Activated CD4-positive, alpha-beta T cell treated with anti-CD3 and anti-CD28 coated beads, Interleukin-2, amount 50 U/mL, for 1 hour (primary cell): Measurements from ENCODE around the gene ATXN3L.
"Not testable (repeated sequence)": the region's sequence is repeated elsewhere in the genome, so short reads cannot be mapped to it uniquely, and the experiment has no call there.

Experiments
- DNase-seq: peaks from one replicate; pipeline ENCODE4 v3.0.0-alpha.2; 2020

ATXN3L gene

DNA sequence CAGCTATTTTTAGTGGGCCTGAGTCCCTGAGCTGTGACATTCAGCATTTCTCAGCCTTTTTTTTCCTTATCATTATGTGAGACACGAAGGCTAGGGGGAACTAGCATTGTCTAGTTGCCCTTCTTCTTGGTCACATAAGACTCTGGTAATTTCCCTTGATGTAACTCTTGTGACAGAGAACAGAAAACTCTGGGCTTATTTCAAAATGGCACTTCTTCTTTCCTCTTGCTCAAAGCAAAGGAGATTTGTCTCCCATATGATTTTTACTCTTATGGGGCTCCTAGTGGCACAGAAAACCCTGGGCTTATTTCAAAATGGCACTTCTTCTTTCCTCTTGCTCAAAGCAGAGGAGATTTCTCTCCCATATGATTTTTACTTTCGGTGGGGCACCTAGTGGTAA, 14.7 kb downstream of the ATXN3L start:
- DNase-seq = no peak

DNA sequence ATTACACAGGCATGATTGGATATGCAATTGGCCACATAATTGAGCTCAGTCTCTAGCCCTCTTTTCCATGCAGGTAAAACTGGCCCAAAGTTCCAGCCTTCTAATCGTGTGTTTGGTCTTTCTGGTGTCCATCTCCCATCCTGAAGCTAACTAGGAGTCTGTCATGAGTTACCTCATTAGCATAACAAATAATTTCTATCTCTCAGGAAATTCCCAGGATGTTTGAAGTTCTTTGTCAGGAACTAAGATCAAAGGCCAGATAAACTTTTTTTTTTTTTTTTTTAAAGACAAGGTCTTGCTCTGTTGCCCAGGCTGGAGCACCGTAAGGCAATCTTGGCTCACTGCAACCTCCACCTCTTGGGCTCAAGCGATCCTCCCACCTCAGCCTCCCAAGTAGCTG, 15.8 kb downstream of the ATXN3L start:
- DNase-seq = no peak

DNA sequence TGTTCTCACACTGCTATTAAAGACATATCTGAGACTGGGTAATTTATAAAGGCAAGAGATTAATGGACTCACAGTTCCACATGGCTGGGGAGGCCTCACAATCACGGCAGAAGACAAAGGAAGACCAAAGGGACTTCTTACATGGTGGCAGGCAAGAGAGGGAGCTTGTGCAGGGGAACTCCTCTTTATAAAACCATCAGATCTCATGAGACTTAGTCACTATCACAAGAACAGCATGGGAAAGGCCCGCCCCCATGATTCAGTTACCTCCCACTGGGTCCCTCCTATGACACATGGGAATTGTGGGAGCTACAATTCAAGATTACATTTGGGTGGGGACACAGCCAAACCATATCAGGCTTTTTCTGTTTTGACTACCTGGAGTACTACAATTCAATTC, 16.6 kb downstream of the ATXN3L start:
- not testable (repeated sequence) for DNase-seq

DNA sequence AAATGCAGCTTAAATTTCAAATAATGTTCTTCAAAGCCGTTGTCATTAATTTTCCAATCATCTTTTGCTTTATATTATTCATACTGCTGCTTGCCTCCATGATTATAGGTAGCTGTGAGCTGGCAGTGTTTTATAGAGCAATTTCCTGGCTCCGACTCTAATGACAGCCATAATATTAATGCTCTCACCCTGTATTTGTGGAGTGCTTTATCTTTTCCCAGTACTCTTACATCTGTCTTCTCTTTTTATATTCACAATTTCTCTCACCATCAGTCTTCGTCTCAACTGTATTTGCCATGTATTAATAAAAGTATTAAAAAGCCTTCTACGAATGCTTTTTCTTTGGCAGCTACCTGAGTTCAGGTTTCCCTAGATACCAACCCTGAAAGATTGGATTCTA, 21.0 kb downstream of the ATXN3L start:
- DNase-seq = no peak

DNA sequence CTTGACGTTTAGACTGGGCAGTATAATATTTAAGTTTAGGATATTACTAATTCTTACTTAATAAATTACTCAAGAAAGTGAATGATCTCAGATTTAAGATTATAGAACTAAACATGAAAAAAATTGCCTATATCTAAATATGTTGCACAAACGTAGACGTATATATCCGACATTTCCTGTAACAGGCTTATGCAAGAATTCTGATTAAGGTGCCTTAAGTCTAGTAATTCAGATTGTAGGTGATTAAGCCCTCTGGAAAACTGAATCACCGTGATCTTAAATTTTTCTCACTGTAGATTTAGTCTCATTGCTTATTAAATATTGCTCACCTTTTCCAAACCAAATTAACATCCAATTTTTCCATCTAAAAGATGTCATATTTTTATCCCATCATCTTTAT, 24.0 kb downstream of the ATXN3L start:
- DNase-seq = no peak

DNA sequence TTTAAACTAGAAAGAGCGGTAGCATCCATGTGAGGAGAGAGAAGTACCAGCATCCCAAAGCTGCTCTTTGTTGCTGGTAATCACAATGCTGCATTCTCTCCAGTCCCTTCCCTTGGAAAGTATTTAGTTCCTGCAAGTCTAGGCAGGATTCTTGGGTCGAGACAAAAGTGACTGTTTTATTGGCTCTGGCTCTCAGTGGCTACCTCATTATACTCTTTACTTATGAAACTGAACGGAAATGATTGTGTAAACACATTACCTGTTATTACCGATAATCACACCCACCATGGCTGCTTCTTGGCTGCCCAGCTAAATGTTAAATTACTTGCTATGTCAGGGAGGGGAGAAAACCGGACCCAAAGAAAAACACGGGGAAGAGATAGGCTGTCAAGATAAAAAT, 26.2 kb downstream of the ATXN3L start:
- DNase-seq = no peak

DNA sequence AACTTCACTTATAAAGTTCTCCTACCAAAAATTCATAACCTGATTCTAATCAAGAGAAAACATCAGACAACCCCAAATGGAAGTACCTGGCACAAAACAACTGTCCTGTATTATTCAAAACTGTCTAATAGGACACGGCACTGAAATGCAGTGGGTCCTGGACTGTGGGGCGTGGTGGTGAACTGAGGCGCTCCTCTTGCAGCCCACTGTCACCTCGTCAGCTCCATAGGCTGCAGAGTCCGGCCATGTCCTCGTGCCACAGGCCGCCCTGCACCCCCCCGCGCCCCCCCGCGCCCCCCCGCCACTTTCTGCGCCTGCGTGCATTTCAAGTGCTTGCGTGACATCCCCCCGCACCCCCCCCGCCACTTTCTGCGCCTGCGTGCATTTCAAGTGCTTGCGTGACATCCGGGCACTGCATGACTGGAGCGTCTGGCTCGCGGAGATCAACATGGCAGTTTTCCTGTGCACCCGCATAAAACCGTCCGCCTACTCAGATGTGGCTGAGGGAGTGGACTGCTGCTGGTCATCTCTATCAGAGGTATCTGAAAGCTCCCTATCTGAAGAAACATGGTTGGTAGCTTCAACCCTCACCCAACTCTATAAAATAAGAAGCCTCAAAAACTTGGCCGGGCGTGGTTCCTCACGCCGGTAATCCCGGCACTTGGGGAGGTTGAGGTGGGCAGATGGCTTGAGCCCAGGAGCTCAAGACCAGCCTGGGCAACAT, 28.8 kb downstream of the ATXN3L start:
- DNase-seq = no peak

DNA sequence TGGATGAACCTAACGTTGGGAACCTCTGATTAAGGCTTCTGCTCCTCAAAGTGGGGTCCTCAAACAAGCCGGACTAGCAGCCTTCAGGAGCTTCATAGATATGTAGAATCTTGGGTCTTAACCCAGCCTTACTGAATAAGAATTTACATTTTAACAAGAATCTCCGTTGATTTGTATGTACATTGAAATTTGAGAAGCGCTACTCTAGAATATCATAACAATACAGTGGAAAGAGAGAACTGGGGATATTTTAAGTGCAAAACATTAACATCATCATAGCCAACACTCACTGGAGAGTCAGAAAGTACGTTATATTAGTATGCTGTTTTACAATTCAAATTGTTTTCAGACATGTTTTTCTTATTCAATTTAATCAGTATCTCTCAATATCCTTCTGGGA, 31.2 kb downstream of the ATXN3L start:
- DNase-seq = no peak

DNA sequence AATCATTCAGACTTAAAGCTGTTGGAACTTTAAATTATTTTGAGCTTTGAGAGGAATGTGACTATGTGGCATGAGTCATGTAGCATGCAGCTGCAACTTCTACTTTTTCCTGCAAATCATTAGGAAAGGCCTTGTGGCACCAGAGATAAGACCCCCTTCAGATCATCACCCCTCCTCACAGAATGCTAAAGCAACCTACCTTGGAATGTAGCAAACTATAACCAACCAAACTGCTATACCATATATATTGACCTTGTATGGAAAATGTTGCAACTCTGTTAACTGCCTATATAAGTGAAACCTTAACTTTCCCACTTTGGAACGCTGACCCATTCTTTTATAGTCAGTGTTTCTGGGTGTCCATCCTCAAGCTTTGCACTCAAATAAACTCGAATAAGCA, 32.0 kb downstream of the ATXN3L start:
- no peak for DNase-seq

DNA sequence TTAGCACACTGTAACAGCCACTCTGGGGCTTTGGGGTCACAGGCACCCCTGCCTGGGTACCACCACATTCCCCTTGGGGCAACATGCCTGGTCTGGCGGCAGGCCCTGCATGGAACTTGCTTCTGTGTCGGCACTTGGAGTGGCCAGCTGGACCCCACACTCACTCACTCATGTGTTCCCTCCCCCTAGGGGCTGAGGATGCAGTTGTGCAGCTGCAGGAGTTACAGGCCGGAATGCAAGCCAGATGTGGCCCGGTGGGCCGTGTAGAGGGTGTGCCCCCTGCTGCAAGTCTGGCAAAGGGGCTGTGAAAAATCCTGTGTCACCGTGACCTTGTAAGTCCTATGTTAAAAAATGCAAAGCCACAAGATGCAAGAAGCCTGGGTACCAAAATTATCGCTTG, 34.2 kb downstream of the ATXN3L start:
- no peak for DNase-seq

DNA sequence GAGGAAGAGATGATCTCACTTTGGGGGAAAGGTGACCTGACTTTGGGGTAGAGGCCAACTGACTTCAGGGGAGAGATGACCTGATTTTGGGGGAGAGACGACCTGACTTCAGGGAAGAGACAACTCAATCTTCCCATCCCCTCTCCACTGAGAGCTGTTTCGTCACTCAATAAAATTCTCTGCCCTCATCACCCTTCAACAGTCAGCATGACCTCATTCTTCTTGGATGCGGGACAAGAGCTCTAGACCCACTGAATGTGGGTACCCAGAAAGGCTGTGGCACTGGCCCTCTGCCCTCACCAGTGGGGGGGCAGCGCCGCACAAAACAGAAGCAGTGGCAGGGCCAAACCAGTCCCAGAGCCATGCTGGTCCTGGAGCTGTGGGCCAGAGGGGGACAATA, 34.6 kb downstream of the ATXN3L start:
- DNase-seq = no peak

DNA sequence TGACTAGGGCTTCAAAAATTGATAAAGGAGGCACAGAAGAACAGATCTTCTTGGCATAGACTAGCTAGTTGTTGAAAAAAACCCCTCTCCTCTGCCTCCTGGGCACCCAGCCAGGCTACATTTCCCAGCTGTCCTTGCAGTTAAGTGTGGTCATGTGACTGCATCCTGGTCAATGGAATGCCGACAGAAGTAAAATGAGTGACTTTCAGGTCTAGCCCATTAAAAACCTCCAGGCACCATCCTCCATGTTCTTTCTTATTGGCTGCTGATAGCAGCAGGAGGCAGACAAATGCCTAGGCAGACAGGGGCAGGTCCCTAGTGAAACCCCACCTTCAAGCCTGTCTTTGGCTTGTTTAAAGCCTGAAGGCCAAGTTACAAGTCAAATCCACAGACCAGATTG, 35.3 kb downstream of the ATXN3L start:
- no peak for DNase-seq

DNA sequence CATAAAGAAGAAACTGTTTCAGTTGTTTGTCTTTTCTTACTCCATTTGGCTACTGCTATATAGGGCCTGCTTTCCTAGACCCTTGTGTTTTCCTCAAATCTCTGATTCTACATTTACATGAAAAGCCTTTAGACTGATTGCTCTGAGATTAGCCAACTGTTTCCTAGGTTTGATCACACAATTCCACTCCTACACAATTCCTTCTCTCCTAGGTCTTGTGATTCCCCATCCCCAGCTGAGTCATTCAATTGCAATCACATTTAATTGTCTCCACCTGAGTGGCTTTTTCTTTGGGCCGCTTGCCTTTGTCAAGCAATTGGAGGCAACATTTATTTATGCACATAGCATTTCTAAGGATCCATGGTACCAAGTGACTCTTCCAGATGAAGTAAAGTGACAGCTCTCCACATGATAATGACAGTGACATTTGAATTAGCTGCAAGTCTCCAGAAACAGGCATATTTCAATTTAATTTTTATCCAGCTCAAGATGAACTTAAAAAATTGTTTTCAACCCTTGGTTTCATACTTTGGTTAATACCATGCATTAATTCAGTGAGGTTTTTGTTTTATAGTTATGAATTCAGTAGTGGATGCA, 35.8 kb downstream of the ATXN3L start:
- DNase-seq = no peak

DNA sequence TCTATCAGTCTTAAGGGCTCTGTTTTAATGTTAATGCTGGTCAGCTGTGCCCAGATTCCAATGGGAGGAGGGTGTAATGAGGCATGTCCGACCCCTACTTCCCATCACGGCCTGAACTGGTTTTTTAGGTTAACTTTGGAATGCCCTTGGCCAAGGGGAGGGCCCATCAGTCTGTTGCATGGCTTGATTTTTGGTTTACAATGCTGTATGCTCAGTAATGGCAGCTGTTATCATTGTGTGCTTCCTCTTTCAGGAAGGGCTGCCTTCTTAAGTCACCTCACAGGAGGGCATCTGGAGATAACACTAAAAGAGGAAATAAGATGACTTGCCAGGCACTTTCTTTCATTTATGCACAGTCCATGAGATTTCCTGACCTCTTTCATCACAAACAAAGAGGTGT, 36.3 kb downstream of the ATXN3L start:
- DNase-seq = no peak

DNA sequence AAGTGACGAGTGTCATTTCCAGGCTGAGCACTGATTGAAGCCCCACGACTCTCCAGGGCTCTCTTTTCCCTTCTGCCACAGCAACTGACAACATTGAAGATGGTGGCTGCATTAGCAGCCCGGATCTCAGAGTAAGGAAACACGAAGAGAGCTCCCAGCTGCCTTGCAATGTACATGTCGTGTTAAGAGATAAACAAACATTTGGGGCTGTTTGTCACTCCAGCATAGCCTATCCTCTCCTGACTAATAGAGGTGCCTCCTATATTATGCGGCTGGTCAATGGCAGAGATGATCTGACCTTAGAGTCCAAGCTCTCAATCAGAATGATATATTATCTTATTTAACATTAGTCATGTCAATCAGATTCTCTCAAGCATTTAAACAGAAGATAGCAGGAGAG, 38.6 kb downstream of the ATXN3L start:
- no peak for DNase-seq

DNA sequence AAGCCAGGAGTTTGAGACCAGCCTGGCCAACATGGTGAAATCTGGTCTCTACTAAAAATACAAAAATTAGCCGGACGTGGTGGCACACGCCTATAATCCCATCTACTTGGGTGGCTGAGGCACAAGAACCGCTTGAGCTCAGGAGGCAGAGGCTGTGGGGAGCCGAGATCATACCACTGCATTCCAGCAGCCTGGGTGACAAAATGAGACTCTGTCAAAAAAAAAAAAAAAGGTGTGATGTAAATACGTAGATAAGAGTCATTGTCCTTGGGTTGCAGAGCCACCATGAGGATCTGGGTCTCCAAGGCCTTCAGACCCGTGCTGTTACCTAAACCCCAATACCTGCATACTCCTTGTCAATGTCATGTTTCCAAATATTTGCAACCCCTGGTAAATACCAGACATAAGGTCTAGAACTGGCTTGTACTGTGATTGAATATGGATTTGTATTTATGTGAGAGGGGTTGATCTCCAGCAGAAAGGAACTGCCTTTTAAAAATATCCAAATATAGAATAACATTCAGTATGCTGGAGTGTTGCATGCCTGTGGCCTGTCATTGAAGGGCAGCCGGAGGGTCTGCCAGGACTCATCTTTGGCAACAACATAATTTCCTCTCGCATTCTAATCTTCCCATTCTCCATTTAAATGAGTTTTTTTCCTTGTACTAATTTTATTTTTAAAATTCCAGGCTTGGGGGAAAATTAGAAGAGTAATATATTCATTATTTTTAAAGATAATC, 40.4 kb downstream of the ATXN3L start:
- no peak for DNase-seq

DNA sequence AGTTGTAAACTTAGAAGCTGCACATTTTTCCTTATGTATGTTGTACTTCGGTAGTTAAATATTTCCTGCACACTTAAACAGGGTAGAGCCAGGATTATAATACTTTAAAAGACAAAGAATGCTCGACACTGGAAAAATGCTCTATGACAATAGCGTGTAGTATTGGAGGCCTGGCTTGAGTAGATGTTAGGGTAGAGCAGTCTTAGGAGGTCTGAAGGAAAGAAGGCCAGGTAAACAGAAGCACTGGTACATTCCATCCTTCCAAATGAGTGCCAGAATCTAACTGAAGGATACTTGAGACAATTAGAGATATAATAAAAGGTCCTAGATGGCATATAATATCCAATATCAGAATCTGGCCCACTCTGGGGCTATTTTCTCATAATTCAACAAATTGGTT, 42.3 kb downstream of the ATXN3L start:
- no peak for DNase-seq

DNA sequence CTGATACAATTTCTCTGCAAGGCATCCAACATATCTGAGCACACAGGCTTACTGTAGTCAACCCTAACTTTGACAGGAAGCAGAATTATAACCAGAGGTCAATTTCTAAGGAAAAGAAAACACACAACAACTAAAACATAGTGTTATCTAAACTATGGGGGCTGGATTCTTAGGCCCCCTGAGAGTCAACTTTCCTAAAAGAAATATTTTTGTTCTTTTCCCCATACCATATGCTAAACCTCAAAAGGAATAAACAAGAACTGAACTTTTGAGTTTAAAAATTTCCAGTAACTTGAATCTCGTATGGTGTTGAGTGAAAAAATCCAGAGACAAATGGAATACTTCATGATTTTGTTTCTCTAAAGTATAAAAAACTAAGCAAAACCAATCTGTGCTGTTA, 42.9 kb downstream of the ATXN3L start:
- no peak for DNase-seq

DNA sequence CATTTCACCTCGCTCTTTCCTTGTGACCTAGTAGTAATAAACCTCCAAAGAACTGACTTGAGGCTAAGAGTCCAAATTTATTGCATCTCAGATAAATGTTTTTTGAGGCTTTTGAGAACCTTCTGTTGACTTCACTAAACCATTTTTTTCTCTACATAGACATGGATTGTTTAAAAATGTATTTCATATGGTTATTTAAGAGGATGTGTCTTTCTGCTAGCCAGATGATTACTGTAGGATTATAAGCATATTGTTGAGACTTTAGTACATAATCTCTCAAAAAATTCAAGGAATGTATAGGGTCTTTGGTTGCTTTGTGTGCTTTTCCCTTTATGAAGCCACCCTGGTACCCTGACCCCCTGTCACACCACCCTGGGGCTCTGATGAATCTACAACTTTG, 44.8 kb downstream of the ATXN3L start:
- DNase-seq = no peak

DNA sequence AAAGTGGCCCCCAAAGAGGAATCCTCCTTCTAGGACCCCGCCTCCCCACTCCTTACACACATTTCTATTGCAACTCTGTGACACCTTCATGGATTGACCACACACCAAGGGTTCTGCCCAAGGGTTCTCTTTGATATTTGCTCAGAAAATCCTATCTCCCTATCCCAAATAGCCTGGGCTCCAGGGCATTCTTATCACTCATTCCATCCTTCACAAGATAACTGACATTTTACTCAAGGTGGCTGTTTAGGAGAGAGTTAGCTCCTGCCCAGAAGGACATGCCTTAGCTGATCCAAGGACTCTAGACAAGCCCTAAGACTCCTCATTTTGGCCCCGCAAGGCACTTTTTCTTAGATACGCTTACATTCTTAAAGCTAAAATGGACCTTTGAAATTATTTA, 47.4 kb downstream of the ATXN3L start:
- no peak for DNase-seq

DNA sequence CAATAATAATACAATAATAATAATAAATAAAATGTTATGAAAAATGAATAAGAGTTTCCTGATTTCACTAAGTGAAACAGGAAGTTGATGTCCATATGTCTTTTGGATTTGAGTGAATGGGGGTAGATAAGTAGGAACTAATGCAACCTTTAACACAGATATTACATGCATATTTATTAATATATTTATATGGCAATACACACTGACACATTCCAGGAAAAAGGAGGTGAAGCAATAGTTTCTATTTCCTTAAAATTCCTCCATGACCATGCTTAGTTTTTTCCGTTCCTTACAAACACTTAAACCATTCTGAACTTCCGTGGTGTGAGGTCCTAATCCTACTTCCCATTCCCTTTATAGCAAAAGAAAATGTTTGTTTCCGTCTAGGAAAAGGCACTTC, 48.3 kb downstream of the ATXN3L start:
- DNase-seq = no peak

DNA sequence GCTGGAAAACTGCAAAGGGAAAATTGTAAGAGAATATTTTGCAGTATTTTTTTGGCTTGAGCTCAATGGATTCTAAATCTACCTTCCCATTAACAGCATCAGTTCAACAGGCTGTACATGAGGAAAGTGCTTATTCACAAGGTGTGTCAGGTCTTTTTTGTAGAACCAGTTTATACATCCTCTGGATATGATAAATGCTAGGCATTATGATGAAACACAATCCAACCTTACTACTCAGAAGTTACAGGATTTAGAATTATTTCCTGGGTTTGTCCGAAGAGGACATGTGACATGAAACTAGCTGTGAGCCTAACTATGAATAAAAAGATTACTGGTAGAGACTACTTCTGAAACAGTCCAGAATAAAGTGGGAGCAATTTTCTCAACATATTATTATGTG, 49.5 kb downstream of the ATXN3L start:
- no peak for DNase-seq

DNA sequence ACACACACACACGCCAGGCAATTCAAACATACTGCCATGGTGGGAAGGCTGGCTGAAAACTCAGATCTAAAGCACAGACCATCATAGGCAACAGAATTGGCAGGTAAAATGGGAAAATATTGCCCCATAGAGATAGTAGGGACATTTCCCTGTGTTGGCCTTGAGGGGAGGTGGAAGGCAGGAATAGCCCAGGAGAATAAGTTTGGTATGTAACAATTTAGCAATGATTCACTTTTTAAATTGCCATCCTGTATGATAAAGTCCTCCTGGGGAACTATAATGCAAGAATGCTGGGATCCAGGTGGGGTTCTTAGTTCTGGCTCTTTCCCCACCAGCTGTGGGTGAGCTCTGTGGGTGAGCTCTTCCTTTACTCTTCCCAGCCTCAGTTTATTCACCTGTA, 51.0 kb downstream of the ATXN3L start:
- no peak for DNase-seq
